Activated CD4-positive, CD25-positive, alpha-beta regulatory T cell treated with anti-CD3 and anti-CD28 coated beads, Interleukin-2, amount 50 U/mL, for 16 hours (primary cell): Measurements from ENCODE around the gene WBP2.
"Not testable (repeated sequence)": the region's sequence is repeated elsewhere in the genome, so short reads cannot be mapped to it uniquely, and the experiment has no call there.

Experiments
- DNase-seq: peaks from one replicate; pipeline ENCODE4 v3.0.0-alpha.2; 2020; ENCODE audit warnings: low read depth, low spot score

Gene WBP2

GRCh38 chr17:75889454-75889853 lies 34.3 kb upstream of the WBP2 start:
- no peak for DNase-seq

GRCh38 chr17:75888484-75888883 lies 33.3 kb upstream of the WBP2 start:
- no peak for DNase-seq

GRCh38 chr17:75885860-75886259 lies 30.7 kb upstream of the WBP2 start:
- DNase-seq: not testable (repeated sequence)

GRCh38 chr17:75885431-75885830 lies 30.3 kb upstream of the WBP2 start:
- no peak for DNase-seq

- no peak for DNase-seq
These were observed 26.7 kb upstream of the WBP2 start for GRCh38 chr17:75881678-75882454.

- DNase-seq: no peak
These were observed 25.1 kb upstream of the WBP2 start for GRCh38 chr17:75880266-75880665.

GRCh38 chr17:75878174-75878998 lies 23.3 kb upstream of the WBP2 start, which contains the start of gene TRIM47:
TSS of gene TRIM47 (minus strand) at chr17:75878581. CDS start at chr17:75878548, 33 bp downstream.
- no peak for DNase-seq

- DNase-seq: no peak
These were observed 22.6 kb upstream of the WBP2 start for GRCh38 chr17:75877752-75878173.

- DNase-seq: no peak
These were observed 22.0 kb upstream of the WBP2 start for GRCh38 chr17:75876938-75877751.

GRCh38 chr17:75876190-75876937 lies 21.2 kb upstream of the WBP2 start:
- peak; percentile 44 for DNase-seq

- no peak for DNase-seq
These were observed 20.7 kb upstream of the WBP2 start for GRCh38 chr17:75875940-75876189.

GRCh38 chr17:75875182-75875939 lies 20.2 kb upstream of the WBP2 start:
- DNase-seq: no peak

GRCh38 chr17:75874323-75875181 lies 19.4 kb upstream of the WBP2 start:
- no peak for DNase-seq

- no peak for DNase-seq
These were observed 18.6 kb upstream of the WBP2 start for GRCh38 chr17:75873587-75874322.

GRCh38 chr17:75872434-75873351 lies 17.6 kb upstream of the WBP2 start:
- DNase-seq: no peak

GRCh38 chr17:75870228-75870627 lies 15.1 kb upstream of the WBP2 start:
- DNase-seq: not testable (repeated sequence)

- DNase-seq: no peak
These were observed 14.4 kb upstream of the WBP2 start for GRCh38 chr17:75869282-75870141.
